ENCODE data around the gene FBXO31.

FBXO31 gene

GRCh38 chr16:87409153-87409552, 25.6 kb upstream of the FBXO31 start:
- Histone ChIP-seq H4K91ac (ENCODE audit: low read depth, low read length, poor library complexity) (no peak overlapping the region), H2AK5ac (ENCODE audit: low read depth, low read length) (no peak overlapping the region), H2BK120ac (ENCODE audit: low read depth, low read length) (no peak overlapping the region), H3K23ac (ENCODE audit: low read depth, low read length, poor library complexity) (no peak overlapping the region), H4K8ac (ENCODE audit: low read depth, low read length) (no peak overlapping the region), H2AFZ (ENCODE audit: low read length) (no peak overlapping the region), H3K4me3 (ENCODE audit: low read length in 2 of 2) (no peak overlapping the region), H3K9ac (ENCODE audit: low read depth, low read length, poor library complexity) (no peak overlapping the region), H3K4ac (ENCODE audit: low read length) (no peak overlapping the region), H3K18ac (ENCODE audit: low read length) (no peak overlapping the region), H3K27ac (replicated peaks; ENCODE audit: low read length) (no peak overlapping the region), H2BK15ac (ENCODE audit: low read length) (no peak overlapping the region), H2BK5ac (ENCODE audit: low read length) (no peak overlapping the region), H3K4me2 (ENCODE audit: insufficient read depth, low read length, poor library complexity, severe bottlenecking) (no peak overlapping the region), H3K14ac (ENCODE audit: low read length) (no peak overlapping the region), H3K79me1 (ENCODE audit: low read depth, low read length) (peaks cover 10% of the 10 kb centered on the region), H2BK12ac (ENCODE audit: low read length) (no peak overlapping the region), H3K27me3 (ENCODE audit: control insufficient read depth in 3 of 3, insufficient read depth in 3 of 3, low read depth in 1 of 3, low read length in 3 of 3) (no peaks in the 10 kb centered on the region), H3K36me3 (replicated peaks in 1 of 2; ENCODE audit: control insufficient read depth in 2 of 2, insufficient read depth in 2 of 2, low read length in 2 of 2) (peaks cover 50 to 97% of the 10 kb centered on the region in 2 donors), H3K9me3 (replicated peaks in 1 of 2; ENCODE audit: control insufficient read depth in 2 of 2, insufficient read depth in 1 of 2, low read depth in 1 of 2, low read length in 2 of 2) (no peaks in the 10 kb centered on the region), H3K4me1 (ENCODE audit: control insufficient read depth in 2 of 2, insufficient read depth in 1 of 2, low read depth in 1 of 2, low read length in 2 of 2) (no peaks in the 10 kb centered on the region)
- no peak for DNase-seq (ENCODE audit: low spot score)
- no CpG with 5 or more reads among the region's 13 CpGs for WGBS, 2 donors (ENCODE audit: extremely low coverage in 2 of 2, insufficient read length in 2 of 2, insufficient replicate concordance in 1 of 2)

DNA sequence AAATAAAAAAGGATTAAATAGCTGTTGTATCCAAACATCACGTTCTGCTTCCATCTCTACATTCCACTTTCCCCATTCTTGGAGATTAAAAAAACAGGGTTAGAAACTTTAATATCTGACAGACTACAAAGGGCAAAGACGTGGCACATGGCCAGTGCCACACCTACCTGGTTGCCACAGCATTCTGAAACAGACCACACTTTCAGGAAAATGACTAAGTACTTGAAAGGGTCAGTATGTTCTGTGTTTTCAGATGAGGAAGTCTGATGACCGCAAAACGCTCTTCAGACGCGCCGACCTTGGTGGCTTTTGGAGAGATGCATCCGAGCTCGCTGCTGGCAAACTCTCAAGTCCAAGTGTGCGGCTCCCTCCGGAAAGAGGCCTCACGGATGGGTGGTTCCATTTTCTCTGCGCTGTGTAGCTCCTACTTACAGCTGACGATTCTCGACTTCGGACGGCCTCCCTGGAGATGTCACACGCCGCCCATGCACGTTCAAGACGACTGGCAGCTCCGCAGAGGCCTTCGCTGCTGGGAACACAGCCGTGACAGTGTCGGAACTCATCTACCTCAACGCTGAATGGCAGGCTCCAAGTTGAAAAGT, 24.0 kb upstream of the FBXO31 start:
- no CpG with 5 or more reads among the region's 26 CpGs for WGBS, 2 donors (ENCODE audit: extremely low coverage in 2 of 2, insufficient read length in 2 of 2, insufficient replicate concordance in 1 of 2)
- Histone ChIP-seq H2AK5ac (ENCODE audit: low read depth, low read length) (no peak overlapping the region), H3K4me1 (ENCODE audit: control insufficient read depth in 2 of 2, insufficient read depth in 1 of 2, low read depth in 1 of 2, low read length in 2 of 2) (no peaks in the 10 kb centered on the region), H2AFZ (ENCODE audit: low read length) (no peak overlapping the region), H4K91ac (ENCODE audit: low read depth, low read length, poor library complexity) (no peak overlapping the region), H2BK120ac (ENCODE audit: low read depth, low read length) (no peak overlapping the region), H3K23ac (ENCODE audit: low read depth, low read length, poor library complexity) (peak overlapping the region; percentile 37), H2BK5ac (ENCODE audit: low read length) (no peak overlapping the region), H3K4me3 (ENCODE audit: low read length in 2 of 2) (no peak overlapping the region), H3K9ac (ENCODE audit: low read depth, low read length, poor library complexity) (no peak overlapping the region), H3K27ac (replicated peaks; ENCODE audit: low read length) (no peak overlapping the region), H4K8ac (ENCODE audit: low read depth, low read length) (no peak overlapping the region), H3K4ac (ENCODE audit: low read length) (no peak overlapping the region), H3K14ac (ENCODE audit: low read length) (no peak overlapping the region), H3K9me3 (replicated peaks in 1 of 2; ENCODE audit: control insufficient read depth in 2 of 2, insufficient read depth in 1 of 2, low read depth in 1 of 2, low read length in 2 of 2) (no peaks in the 10 kb centered on the region), H3K18ac (ENCODE audit: low read length) (no peak overlapping the region), H3K79me1 (ENCODE audit: low read depth, low read length) (peaks cover 8% of the 10 kb centered on the region), H3K27me3 (ENCODE audit: control insufficient read depth in 3 of 3, insufficient read depth in 3 of 3, low read depth in 1 of 3, low read length in 3 of 3) (no peaks in the 10 kb centered on the region), H2BK12ac (ENCODE audit: low read length) (no peak overlapping the region), H2BK15ac (ENCODE audit: low read length) (no peak overlapping the region), H3K4me2 (ENCODE audit: insufficient read depth, low read length, poor library complexity, severe bottlenecking) (no peak overlapping the region), H3K36me3 (replicated peaks in 1 of 2; ENCODE audit: control insufficient read depth in 2 of 2, insufficient read depth in 2 of 2, low read length in 2 of 2) (peaks cover 49 to 95% of the 10 kb centered on the region in 2 donors)
- no peak for DNase-seq (ENCODE audit: low spot score)

DNA sequence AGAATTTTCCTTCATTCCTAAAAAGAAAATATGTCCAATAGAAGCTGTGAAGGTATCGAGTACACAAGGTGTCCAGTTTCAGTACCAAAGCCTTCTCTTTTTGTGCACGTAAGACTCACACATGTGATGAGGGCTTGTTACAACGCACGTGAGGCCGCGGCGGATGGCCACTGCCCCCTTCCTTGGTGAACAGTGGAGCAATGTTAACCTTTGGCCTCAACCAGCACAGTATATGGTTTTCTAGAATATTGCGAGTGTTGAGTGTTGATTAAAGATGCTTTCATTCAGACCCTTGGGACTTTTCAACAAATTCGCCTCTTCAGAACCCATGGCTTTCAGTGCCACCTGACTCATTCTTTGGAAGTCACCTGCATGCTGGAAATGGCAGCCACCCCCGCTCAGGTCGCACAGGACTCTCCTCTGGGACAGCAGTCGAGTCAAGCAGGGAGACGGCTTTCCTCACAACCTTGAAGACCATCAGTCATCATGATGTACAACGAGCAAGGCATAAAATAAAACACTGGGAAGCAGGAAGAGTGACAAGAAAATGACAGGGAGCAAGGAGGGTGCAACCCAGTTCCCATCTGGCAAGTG, 23.0 kb upstream of the FBXO31 start:
- Histone ChIP-seq H4K8ac (ENCODE audit: low read depth, low read length) (no peak overlapping the region), H3K4me1 (ENCODE audit: control insufficient read depth in 2 of 2, insufficient read depth in 1 of 2, low read depth in 1 of 2, low read length in 2 of 2) (no peaks in the 10 kb centered on the region), H3K27ac (replicated peaks; ENCODE audit: low read length) (no peak overlapping the region), H3K4me3 (ENCODE audit: low read length in 2 of 2) (no peak overlapping the region), H4K91ac (ENCODE audit: low read depth, low read length, poor library complexity) (no peak overlapping the region), H3K4ac (ENCODE audit: low read length) (no peak overlapping the region), H3K9me3 (replicated peaks in 1 of 2; ENCODE audit: control insufficient read depth in 2 of 2, insufficient read depth in 1 of 2, low read depth in 1 of 2, low read length in 2 of 2) (no peaks in the 10 kb centered on the region), H3K27me3 (ENCODE audit: control insufficient read depth in 3 of 3, insufficient read depth in 3 of 3, low read depth in 1 of 3, low read length in 3 of 3) (no peaks in the 10 kb centered on the region), H2BK12ac (ENCODE audit: low read length) (no peak overlapping the region), H2BK15ac (ENCODE audit: low read length) (no peak overlapping the region), H3K4me2 (ENCODE audit: insufficient read depth, low read length, poor library complexity, severe bottlenecking) (no peak overlapping the region), H3K23ac (ENCODE audit: low read depth, low read length, poor library complexity) (no peak overlapping the region), H2AFZ (ENCODE audit: low read length) (no peak overlapping the region), H3K79me1 (ENCODE audit: low read depth, low read length) (peaks cover 6% of the 10 kb centered on the region), H2BK5ac (ENCODE audit: low read length) (no peak overlapping the region), H3K9ac (ENCODE audit: low read depth, low read length, poor library complexity) (no peak overlapping the region), H3K36me3 (replicated peaks in 1 of 2; ENCODE audit: control insufficient read depth in 2 of 2, insufficient read depth in 2 of 2, low read length in 2 of 2) (peaks cover 40 to 92% of the 10 kb centered on the region in 2 donors), H3K14ac (ENCODE audit: low read length) (no peak overlapping the region), H3K18ac (ENCODE audit: low read length) (no peak overlapping the region), H2BK120ac (ENCODE audit: low read depth, low read length) (no peak overlapping the region), H2AK5ac (ENCODE audit: low read depth, low read length) (no peak overlapping the region)
- DNase-seq (ENCODE audit: low spot score): no peak
- no CpG with 5 or more reads among the region's 14 CpGs for WGBS, 2 donors (ENCODE audit: extremely low coverage in 2 of 2, insufficient read length in 2 of 2, insufficient replicate concordance in 1 of 2)

- Histone ChIP-seq H4K8ac (ENCODE audit: low read depth, low read length) (no peak overlapping the region), H3K9me3 (replicated peaks in 1 of 2; ENCODE audit: control insufficient read depth in 2 of 2, insufficient read depth in 1 of 2, low read depth in 1 of 2, low read length in 2 of 2) (no peaks in the 10 kb centered on the region), H2AK5ac (ENCODE audit: low read depth, low read length) (no peak overlapping the region), H3K18ac (ENCODE audit: low read length) (no peak overlapping the region), H2BK5ac (ENCODE audit: low read length) (no peak overlapping the region), H3K4ac (ENCODE audit: low read length) (no peak overlapping the region), H3K79me1 (ENCODE audit: low read depth, low read length) (peaks cover 2% of the 10 kb centered on the region), H4K91ac (ENCODE audit: low read depth, low read length, poor library complexity) (no peak overlapping the region), H3K27ac (replicated peaks; ENCODE audit: low read length) (no peak overlapping the region), H3K9ac (ENCODE audit: low read depth, low read length, poor library complexity) (no peak overlapping the region), H2AFZ (ENCODE audit: low read length) (no peak overlapping the region), H3K4me2 (ENCODE audit: insufficient read depth, low read length, poor library complexity, severe bottlenecking) (no peak overlapping the region), H3K4me3 (ENCODE audit: low read length in 2 of 2) (no peak overlapping the region), H2BK120ac (ENCODE audit: low read depth, low read length) (no peak overlapping the region), H3K36me3 (replicated peaks in 1 of 2; ENCODE audit: control insufficient read depth in 2 of 2, insufficient read depth in 2 of 2, low read length in 2 of 2) (peaks cover 28 to 86% of the 10 kb centered on the region in 2 donors), H3K4me1 (ENCODE audit: control insufficient read depth in 2 of 2, insufficient read depth in 1 of 2, low read depth in 1 of 2, low read length in 2 of 2) (no peaks in the 10 kb centered on the region), H3K14ac (ENCODE audit: low read length) (no peak overlapping the region), H2BK15ac (ENCODE audit: low read length) (no peak overlapping the region), H3K23ac (ENCODE audit: low read depth, low read length, poor library complexity) (no peak overlapping the region), H2BK12ac (ENCODE audit: low read length) (no peak overlapping the region), H3K27me3 (ENCODE audit: control insufficient read depth in 3 of 3, insufficient read depth in 3 of 3, low read depth in 1 of 3, low read length in 3 of 3) (no peaks in the 10 kb centered on the region)
- no CpG with 5 or more reads among the region's 19 CpGs for WGBS, 2 donors (ENCODE audit: extremely low coverage in 2 of 2, insufficient read length in 2 of 2, insufficient replicate concordance in 1 of 2)
- DNase-seq (ENCODE audit: low spot score): no peak
Observed at GRCh38 chr16:87404764-87405625, 21.4 kb upstream of the FBXO31 start.
